ENCODE data around the gene SSC5D.

Gene SSC5D

GRCh38 chr19:55452749-55453346, 35.4 kb upstream of the SSC5D start:
- no peak overlapping the region for H3K27ac ChIP-seq
- no peak for TF ChIP-seq CTCF (IDR thresholded peaks at IDR 0.05; ENCODE audit: low read depth, low read length)
- H3K36me3 ChIP-seq = peaks cover 9% of the 10 kb centered on the region; the same call in 1 of the 2 replicates
- no peak overlapping the region for H3K4me3 ChIP-seq (ENCODE audit: low read depth, low read length)
- H3K27me3 ChIP-seq (ENCODE audit: insufficient read depth, low read depth, severe bottlenecking) = peaks cover 11% of the 10 kb centered on the region
- peak; percentile 80 for DNase-seq
- no peaks in the 10 kb centered on the region for H3K9me3 ChIP-seq (ENCODE audit: severe bottlenecking)

- Histone ChIP-seq H3K4me3 (ENCODE audit: low read depth, low read length) (no peak overlapping the region), H3K36me3 (peaks cover 9% of the 10 kb centered on the region; the same call in 1 of the 2 replicates), H3K27me3 (ENCODE audit: insufficient read depth, low read depth, severe bottlenecking) (peaks cover 11% of the 10 kb centered on the region), H3K9me3 (ENCODE audit: severe bottlenecking) (no peaks in the 10 kb centered on the region), H3K27ac (no peak overlapping the region)
- DNase-seq = no peak
- TF ChIP-seq CTCF (IDR thresholded peaks at IDR 0.05; ENCODE audit: low read depth, low read length) = no peak
Measured at GRCh38 chr19:55453511-55454260, 34.5 kb upstream of the SSC5D start.

- H3K4me3 ChIP-seq (ENCODE audit: low read depth, low read length) = no peak overlapping the region
- H3K36me3 ChIP-seq = peaks cover 9% of the 10 kb centered on the region; the same call in 1 of the 2 replicates
- DNase-seq = peak; percentile 89
- peak; percentile 74 for TF ChIP-seq CTCF (IDR thresholded peaks at IDR 0.05; ENCODE audit: low read depth, low read length)
- H3K9me3 ChIP-seq (ENCODE audit: severe bottlenecking) = no peaks in the 10 kb centered on the region
- peak overlapping the region; percentile 49 for H3K27ac ChIP-seq
- peaks cover 11% of the 10 kb centered on the region for H3K27me3 ChIP-seq (ENCODE audit: insufficient read depth, low read depth, severe bottlenecking)
Measured at GRCh38 chr19:55454787-55455243, 33.4 kb upstream of the SSC5D start.

- Histone ChIP-seq H3K4me3 (ENCODE audit: low read depth, low read length) (no peak overlapping the region), H3K36me3 (peaks cover 9% of the 10 kb centered on the region; the same call in 1 of the 2 replicates), H3K9me3 (ENCODE audit: severe bottlenecking) (no peaks in the 10 kb centered on the region), H3K27ac (no peak overlapping the region), H3K27me3 (ENCODE audit: insufficient read depth, low read depth, severe bottlenecking) (peaks cover 11% of the 10 kb centered on the region)
- TF ChIP-seq CTCF (IDR thresholded peaks at IDR 0.05; ENCODE audit: low read depth, low read length) = no peak
- DNase-seq = no peak
Measured at GRCh38 chr19:55455576-55456235, 32.5 kb upstream of the SSC5D start.

- H3K27me3 ChIP-seq (ENCODE audit: insufficient read depth, low read depth, severe bottlenecking) = peaks cover 11% of the 10 kb centered on the region
- no peaks in the 10 kb centered on the region for H3K9me3 ChIP-seq (ENCODE audit: severe bottlenecking)
- H3K36me3 ChIP-seq = peaks cover 11% of the 10 kb centered on the region; the same call in 1 of the 2 replicates
- no peak for DNase-seq
- H3K27ac ChIP-seq = peak overlapping the region; percentile 77
- H3K4me3 ChIP-seq (ENCODE audit: low read depth, low read length) = no peak overlapping the region
- TF ChIP-seq CTCF (IDR thresholded peaks at IDR 0.05; ENCODE audit: low read depth, low read length) = no peak
Measured at GRCh38 chr19:55456347-55456746, 31.9 kb upstream of the SSC5D start.
